HG02759 (cell line): ENCODE data around the gene DLG2.

ENCODE experiments used
- ATAC-seq: cut with Tn5 transposase; IDR thresholded peaks from one replicate; pipeline ENCODE4 v1.9.1; 2021; ENCODE audit warnings: mild to moderate bottlenecking, moderate library complexity; ENCODE audit not compliant: unreplicated experiment

The DLG2 gene

DNA sequence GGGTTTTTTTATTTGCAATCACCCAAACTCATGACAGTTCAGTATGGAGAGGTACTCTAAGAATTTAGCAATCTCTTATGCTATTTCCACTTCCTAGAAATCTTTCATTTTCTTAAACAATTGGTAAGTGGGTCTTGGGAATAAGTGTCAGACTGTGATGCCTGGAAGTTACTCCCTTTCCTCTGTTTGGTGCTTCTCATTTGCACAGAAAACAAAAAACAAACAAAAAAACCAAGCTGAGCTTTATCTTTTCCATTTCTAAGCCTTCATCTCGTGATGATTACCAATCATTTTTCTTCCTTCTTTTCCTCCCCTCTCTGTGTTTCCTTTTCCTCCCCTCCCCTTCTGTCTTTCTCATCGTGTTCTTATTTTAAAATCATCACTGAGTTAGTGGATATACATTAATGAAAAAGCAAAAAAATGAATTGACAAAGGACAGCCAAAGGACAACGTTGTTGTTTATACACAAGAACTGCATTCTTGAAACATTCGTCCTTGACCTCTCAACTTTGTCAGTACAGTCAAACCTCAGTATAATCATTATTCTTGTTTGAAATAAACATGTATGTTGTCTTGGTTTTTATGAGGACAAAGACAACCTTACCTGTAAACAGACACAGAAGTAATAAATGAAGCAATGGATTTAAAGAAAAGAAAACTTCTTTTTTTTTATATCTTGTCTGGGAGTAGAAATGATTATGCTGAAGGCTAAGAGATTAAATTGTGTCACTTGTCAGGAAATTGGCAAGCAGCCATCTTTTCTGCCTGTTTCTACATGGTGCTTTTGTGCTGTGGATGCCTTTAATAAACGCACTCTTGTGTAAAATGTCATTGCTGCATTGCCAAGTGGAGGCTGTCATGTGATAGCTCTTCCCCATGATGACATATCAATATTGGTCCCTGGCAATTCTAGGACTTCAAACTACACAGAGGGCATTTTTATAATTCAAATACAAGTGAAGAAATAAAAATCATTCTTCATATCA, 1537.8 kb downstream of the DLG2 start:
- no peak for ATAC-seq

- ATAC-seq, result no peak
These were observed 1555.3 kb downstream of the DLG2 start for GRCh38 chr11:84071851-84072250.

GRCh38 chr11:84069048-84069447, 1558.1 kb downstream of the DLG2 start:
- ATAC-seq, result no peak

- ATAC-seq, result no peak
These were observed 1565.4 kb downstream of the DLG2 start for GRCh38 chr11:84061726-84062125.

DNA sequence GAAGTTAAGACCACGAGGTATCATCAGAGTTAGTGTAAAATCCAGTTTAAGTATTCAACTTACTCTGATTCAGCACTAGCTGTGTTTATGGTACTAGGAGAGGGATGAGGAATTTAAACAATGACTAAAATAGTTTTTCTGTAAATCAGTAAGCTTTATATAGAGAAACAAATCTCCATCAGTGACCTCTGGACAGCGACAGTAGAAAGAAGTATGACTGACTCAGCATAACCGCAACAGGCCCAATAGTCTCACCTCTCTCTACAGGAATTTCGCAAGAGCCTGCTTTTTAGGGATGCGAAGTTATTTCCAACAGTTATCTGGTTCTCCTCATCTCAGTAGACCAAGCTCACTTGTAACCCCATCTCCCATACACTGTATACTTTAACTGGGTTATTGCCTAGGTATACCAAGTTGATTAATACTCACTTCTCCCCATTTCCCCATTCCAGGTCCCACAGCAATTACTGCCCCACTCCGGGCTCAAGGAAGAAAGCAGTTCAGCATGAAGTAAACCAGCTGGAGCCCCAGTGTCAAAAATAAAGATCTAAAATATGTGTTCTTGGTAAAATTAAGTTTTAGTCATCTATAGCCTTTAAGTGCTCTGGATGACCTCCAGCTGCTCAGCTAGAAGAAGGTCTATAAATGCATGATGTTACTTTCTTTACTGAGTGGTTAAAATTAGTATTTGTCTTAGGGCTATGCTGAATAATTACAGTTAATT, 1570.3 kb downstream of the DLG2 start:
- ATAC-seq, result no peak

DNA sequence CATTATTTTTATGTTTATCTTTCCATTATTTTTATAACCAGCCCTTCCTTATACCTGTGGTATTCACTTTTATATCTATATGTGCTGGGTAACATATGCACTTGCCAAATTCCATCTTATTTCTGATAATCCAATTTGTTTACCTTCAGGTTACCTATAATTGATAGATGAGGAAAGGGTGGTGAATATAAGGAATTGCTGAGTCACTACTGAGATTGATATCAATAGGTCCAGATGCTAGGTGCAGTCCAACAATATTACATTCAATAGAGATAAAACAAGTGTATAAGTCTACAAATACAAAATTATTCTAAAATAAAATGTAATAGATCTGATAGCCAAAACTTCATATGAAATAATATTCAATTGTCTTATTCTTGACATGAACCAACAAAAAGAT, 1582.0 kb downstream of the DLG2 start:
- ATAC-seq, result no peak

DNA sequence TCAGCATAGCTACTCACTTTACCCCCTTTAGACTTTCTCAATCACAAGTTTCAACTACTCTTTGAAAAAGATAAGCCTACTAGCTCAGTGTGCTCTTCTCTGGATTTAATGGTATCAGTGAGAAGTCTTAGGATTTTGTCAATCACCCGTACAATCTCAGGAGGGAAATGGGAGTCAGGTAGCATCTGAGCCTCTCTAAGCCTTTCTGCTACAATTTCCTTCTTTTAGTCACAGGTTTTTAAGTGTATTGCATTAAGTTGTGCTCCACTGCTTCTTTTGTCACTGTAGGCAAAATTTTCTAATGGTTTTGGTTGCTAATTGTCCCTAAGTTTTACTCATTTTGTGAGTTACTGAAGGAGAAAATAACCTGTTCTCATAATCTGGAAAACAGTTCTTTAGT, 1582.4 kb downstream of the DLG2 start:
- no peak for ATAC-seq

- no peak for ATAC-seq
These were observed 1590.4 kb downstream of the DLG2 start for GRCh38 chr11:84036664-84037194.

GRCh38 chr11:84035645-84036044, 1591.5 kb downstream of the DLG2 start:
- no peak for ATAC-seq

DNA sequence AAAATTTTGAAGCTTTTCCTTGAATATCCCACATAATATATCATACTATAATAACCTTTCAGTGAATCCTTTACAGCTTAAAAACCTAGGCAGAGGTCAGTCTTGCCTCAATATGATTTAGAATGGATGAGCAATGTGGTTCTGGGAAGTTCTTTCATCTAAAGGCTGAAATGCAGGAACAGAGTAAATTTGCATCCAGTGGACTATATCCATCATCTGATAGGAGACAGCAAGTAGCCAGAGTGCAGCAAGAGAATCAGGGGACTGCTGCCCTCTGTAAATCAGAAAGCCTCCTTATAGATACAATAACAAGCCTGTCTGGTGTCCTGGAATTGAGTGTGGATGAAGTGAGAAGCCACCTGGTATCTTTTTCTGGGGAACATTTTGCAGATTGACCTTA, 1592.7 kb downstream of the DLG2 start:
- no peak for ATAC-seq

GRCh38 chr11:84024266-84024665, 1602.9 kb downstream of the DLG2 start:
- ATAC-seq, result no peak

GRCh38 chr11:84022695-84023094, 1604.4 kb downstream of the DLG2 start:
- ATAC-seq, result no peak

GRCh38 chr11:84022201-84022600, 1604.9 kb downstream of the DLG2 start:
- ATAC-seq, result no peak

DNA sequence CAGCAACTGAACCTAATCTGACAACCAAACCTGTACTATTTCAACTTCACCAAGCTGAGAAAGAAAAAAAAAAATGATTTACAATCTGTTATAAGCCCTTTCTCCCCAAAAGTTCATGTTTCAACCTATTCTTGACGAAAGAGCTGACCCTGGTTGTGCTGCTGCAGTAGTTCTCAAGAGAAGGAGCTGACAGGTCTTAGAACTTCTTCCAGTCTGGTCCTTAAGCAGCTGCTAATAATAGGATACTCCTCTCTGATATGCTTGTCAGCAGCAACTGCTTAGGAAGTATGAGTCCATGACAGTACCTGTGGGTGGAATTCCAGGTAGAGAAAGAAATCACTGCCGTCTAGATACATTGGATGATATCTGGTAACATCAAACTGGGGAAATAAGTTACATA, 1605.9 kb downstream of the DLG2 start:
- ATAC-seq, result no peak

DNA sequence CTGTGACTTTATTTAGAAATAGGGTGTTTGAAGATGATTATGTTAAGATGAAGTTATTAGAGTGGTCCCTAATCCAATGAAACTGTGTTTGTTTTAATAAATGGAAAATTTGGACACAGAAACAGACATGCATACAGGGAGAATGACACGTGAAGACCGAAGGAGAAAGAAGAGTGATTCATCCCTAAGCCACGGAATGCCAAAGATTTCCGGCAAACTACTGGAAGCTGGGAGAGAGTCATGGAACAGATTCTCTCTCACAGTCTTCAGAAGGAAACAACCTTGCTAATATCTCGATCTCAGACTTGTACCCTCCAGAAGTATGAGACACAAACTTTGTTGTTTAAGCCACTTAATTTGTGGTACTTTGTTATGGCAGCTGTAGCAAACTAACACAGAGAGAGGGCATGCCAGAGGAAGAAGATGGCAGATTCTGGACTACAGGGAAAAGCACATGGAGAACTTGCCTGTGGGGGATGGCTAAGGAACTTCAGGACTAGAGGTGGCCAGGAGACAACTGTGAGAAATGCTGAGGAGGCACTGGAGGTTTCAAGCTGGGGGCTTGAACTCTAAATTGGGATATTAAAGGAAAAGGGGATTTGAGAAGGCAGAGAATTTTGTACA, 1607.5 kb downstream of the DLG2 start:
- no peak for ATAC-seq

DNA sequence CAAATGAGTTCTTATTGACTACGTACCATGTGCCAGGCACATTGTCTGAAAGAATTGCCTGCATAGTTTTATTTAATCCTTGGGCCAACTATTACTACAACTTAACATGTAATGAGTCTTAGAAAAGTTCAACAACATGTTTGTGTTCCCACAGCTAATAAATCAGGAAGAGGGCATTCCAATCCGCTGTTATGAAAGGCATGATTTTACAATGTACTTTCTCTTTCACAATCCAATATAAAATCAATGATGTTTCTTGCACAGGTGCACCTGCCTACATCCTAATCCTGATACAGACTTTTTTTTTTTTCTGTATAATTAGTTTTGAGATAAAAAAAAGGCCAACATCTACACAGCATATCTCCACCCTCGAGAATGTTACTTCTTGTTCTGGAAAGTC, 1612.6 kb downstream of the DLG2 start:
- ATAC-seq, result no peak

DNA sequence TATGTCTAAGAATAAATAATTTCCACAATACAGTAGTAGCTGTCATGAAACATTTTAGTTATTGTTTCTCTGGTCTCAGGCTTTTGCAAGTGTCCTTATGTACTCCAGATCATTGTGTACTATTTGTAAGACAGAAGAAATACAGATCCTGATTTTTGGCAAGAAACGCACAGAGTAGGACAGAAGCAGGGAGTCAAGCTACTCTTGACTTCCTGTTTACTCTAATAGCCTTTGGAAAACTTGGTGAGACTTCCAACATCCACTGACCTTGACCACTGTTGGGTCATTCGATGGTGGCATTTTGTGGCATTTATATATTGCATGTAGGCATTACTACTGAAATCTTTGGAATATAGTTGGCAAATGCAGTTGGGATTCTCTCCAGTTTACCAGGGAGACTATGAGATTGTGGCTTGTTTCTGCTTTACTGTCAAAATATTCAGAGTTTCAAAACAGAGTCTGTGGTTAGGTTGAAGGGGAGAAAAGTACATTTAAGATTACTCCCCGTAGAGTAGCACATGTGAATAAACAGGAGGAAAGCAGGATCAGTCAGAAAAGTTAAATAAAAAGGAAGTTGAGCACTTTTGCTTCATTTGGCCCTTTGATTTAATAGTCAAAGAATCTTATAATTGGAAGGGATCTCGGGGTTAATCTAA, 1614.8 kb downstream of the DLG2 start:
- no peak for ATAC-seq

DNA sequence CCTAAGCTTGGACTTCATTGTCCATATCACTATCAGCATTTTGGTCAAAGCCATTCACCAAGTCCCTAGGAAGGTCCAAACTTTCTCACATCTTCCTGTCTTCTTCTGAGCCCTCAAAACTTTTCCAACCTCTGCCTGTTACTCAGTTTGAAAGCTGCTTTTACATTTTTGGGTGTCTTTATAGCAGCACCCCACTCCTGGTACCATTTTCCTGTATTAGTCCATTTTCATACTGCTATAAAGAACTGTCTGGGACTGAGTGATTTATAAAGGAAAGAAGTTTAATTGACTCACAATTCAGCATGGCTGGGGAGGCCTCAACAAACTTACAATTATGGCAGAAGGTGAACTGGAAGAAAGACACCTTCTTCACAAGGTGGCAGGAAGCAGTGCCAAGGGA, 1624.0 kb downstream of the DLG2 start:
- ATAC-seq, result no peak

- ATAC-seq, result no peak
These were observed 1628.2 kb downstream of the DLG2 start for GRCh38 chr11:83998921-83999320.

GRCh38 chr11:83990160-83990733, 1636.9 kb downstream of the DLG2 start:
- ATAC-seq, result no peak
